ENCODE data around the gene TNS3. TPM values are rescaled to one million over a fixed set of nuclear protein-coding genes. Genes with fewer than 3 reads are reported as not detected.

TNS3 gene
- total RNA-seq, 1 donor from 2014 or later, result 92.9 TPM

GRCh38 chr7:47455872-47456185 is 126.1 kb downstream of the TNS3 start:
- Mint-ChIP-seq H3K27me3 (ENCODE audit: low read depth, unreplicated experiment) (no peaks in the 10 kb centered on the region), H3K4me3 (ENCODE audit: unreplicated experiment) (no peak overlapping the region), H3K9me3 (ENCODE audit: unreplicated experiment) (no peaks in the 10 kb centered on the region), H3K36me3 (ENCODE audit: low read depth, unreplicated experiment) (peaks cover 3% of the 10 kb centered on the region), H3K27ac (ENCODE audit: unreplicated experiment) (peak overlapping the region; percentile 13), H3K4me1 (ENCODE audit: low read depth, unreplicated experiment) (peaks cover 53% of the 10 kb centered on the region)
- Histone ChIP-seq H2AFZ (ENCODE audit: low read depth, low read length) (no peak overlapping the region), H4K20me1 (ENCODE audit: insufficient read depth, low read length) (no peaks in the 10 kb centered on the region), H3K9me3 (ENCODE audit: insufficient read depth, low read depth, low read length) (no peaks in the 10 kb centered on the region), H3K79me2 (ENCODE audit: insufficient read depth, low read length) (peaks cover 54% of the 10 kb centered on the region), H3K4me2 (ENCODE audit: low read length) (no peak overlapping the region), H3K36me3 (ENCODE audit: insufficient read depth, low read length) (no peaks in the 10 kb centered on the region), H3K27ac (ENCODE audit: low read depth, low read length) (no peak overlapping the region), H3K9ac (ENCODE audit: low read length) (no peak overlapping the region), H3K27me3 (ENCODE audit: insufficient read depth, low read length) (no peaks in the 10 kb centered on the region), H3K4me3 (ENCODE audit: insufficient read depth, low read depth, low read length) (no peak overlapping the region), H3K4me1 (ENCODE audit: insufficient read depth, low read length) (peaks cover 64% of the 10 kb centered on the region)
- no peak for TF ChIP-seq EZH2 (IDR thresholded peaks at IDR 0.05; ENCODE audit: insufficient read depth, low read length)
- TF ChIP-seq, protein P1, sequence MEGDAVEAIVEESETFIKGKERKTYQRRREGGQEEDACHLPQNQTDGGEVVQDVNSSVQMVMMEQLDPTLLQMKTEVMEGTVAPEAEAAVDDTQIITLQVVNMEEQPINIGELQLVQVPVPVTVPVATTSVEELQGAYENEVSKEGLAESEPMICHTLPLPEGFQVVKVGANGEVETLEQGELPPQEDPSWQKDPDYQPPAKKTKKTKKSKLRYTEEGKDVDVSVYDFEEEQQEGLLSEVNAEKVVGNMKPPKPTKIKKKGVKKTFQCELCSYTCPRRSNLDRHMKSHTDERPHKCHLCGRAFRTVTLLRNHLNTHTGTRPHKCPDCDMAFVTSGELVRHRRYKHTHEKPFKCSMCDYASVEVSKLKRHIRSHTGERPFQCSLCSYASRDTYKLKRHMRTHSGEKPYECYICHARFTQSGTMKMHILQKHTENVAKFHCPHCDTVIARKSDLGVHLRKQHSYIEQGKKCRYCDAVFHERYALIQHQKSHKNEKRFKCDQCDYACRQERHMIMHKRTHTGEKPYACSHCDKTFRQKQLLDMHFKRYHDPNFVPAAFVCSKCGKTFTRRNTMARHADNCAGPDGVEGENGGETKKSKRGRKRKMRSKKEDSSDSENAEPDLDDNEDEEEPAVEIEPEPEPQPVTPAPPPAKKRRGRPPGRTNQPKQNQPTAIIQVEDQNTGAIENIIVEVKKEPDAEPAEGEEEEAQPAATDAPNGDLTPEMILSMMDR (IDR thresholded peaks at IDR 0.05; ENCODE audit: insufficient read depth, low read depth, low read length), result no peak
- DNase-seq (ENCODE audit: low read depth) (no peak), FAIRE-seq (no peak)

- H3K4me1 ChIP-seq (ENCODE audit: insufficient read depth, low read length), result peaks cover 65% of the 10 kb centered on the region
- Mint-ChIP-seq H3K4me1 (ENCODE audit: low read depth, unreplicated experiment) (peaks cover 52% of the 10 kb centered on the region), H3K9me3 (ENCODE audit: unreplicated experiment) (no peaks in the 10 kb centered on the region), H3K27ac (ENCODE audit: unreplicated experiment) (no peak overlapping the region), H3K36me3 (ENCODE audit: low read depth, unreplicated experiment) (peaks cover 3% of the 10 kb centered on the region), H3K27me3 (ENCODE audit: low read depth, unreplicated experiment) (no peaks in the 10 kb centered on the region), H3K4me3 (ENCODE audit: unreplicated experiment) (no peak overlapping the region)
- no peak overlapping the region for H3K9ac ChIP-seq (ENCODE audit: low read length)
- H2AFZ ChIP-seq (ENCODE audit: low read depth, low read length), result no peak overlapping the region
- FAIRE-seq (no peak), DNase-seq (ENCODE audit: low read depth) (no peak)
- peak overlapping the region; percentile 90 for H3K27ac ChIP-seq (ENCODE audit: low read depth, low read length)
- peaks cover 51% of the 10 kb centered on the region for H3K79me2 ChIP-seq (ENCODE audit: insufficient read depth, low read length)
- no peaks in the 10 kb centered on the region for H3K9me3 ChIP-seq (ENCODE audit: insufficient read depth, low read depth, low read length)
- TF ChIP-seq, protein P1 (IDR thresholded peaks at IDR 0.05; ENCODE audit: insufficient read depth, low read depth, low read length), result no peak
- TF ChIP-seq EZH2 (IDR thresholded peaks at IDR 0.05; ENCODE audit: insufficient read depth, low read length), result no peak
- H3K27me3 ChIP-seq (ENCODE audit: insufficient read depth, low read length), result no peaks in the 10 kb centered on the region
- H3K4me3 ChIP-seq (ENCODE audit: insufficient read depth, low read depth, low read length), result no peak overlapping the region
- no peaks in the 10 kb centered on the region for H3K36me3 ChIP-seq (ENCODE audit: insufficient read depth, low read length)
- H4K20me1 ChIP-seq (ENCODE audit: insufficient read depth, low read length), result peaks cover 4% of the 10 kb centered on the region
- H3K4me2 ChIP-seq (ENCODE audit: low read length), result no peak overlapping the region
These were observed 126.7 kb downstream of the TNS3 start for GRCh38 chr7:47454974-47455871.
